Measurements from ENCODE around the gene GOLGA6L26. TPM values are rescaled to one million over a fixed set of nuclear protein-coding genes. Genes with fewer than 3 reads are reported as not detected.
A peak's percentile ranks its signal among the peaks of the same experiment; 100 is the strongest.
"Not testable (repeated sequence)": the region's sequence is repeated elsewhere in the genome, so short reads cannot be mapped to it uniquely, and the experiment has no call there.

The GOLGA6L26 gene
- polyA plus RNA-seq, 3 donors from 2014 or later: not detected

- peak overlapping the region; percentile 80 to 97 (median 86) for H3K4me3 Mint-ChIP-seq
- peak overlapping the region in 5 of 6 donors; percentile 40 to 74 (median 55) for H3K27ac Mint-ChIP-seq
- peaks cover 5 to 11% (median 8%) of the 10 kb centered on the region in 3 donors for H3K36me3 Mint-ChIP-seq
- H3K27me3 Mint-ChIP-seq (ENCODE audit: low read depth in 3 of 3); DNase-seq; H3K9me3 Mint-ChIP-seq: not testable (repeated sequence)
- H3K4me1 Mint-ChIP-seq: peaks cover 25 to 32% of the 10 kb centered on the region in 2 donors
These were observed 29.2 kb downstream of the GOLGA6L26 start for GRCh38 chr15:23304805-23305204.

- not testable (repeated sequence) for H3K27me3 Mint-ChIP-seq (ENCODE audit: low read depth in 3 of 3); H3K36me3 Mint-ChIP-seq; H3K9me3 Mint-ChIP-seq
- DNase-seq: peak in 1 of 3 donors; percentile 20
- Mint-ChIP-seq H3K27ac (peak overlapping the region; percentile 35 to 81 (median 60)), H3K4me1 (peaks cover 25 to 32% of the 10 kb centered on the region in 2 donors), H3K4me3 (peak overlapping the region; percentile 80 to 97 (median 86))
These were observed 29.7 kb downstream of the GOLGA6L26 start for GRCh38 chr15:23304267-23304666.

GRCh38 chr15:23303654-23304053, 30.3 kb downstream of the GOLGA6L26 start:
- H3K36me3 Mint-ChIP-seq; H3K27me3 Mint-ChIP-seq (ENCODE audit: low read depth in 3 of 3); H3K9me3 Mint-ChIP-seq: not testable (repeated sequence)
- DNase-seq: peak; percentile 23 to 63 (median 32)
- H3K27ac Mint-ChIP-seq: peak overlapping the region in 5 of 6 donors; percentile 31 to 81 (median 47)
- H3K4me1 Mint-ChIP-seq: peaks cover 25 to 32% of the 10 kb centered on the region in 2 donors
- peak overlapping the region; percentile 80 to 97 (median 86) for H3K4me3 Mint-ChIP-seq

GRCh38 chr15:23303246-23303645, 30.8 kb downstream of the GOLGA6L26 start:
- H3K36me3 Mint-ChIP-seq; H3K9me3 Mint-ChIP-seq; H3K27me3 Mint-ChIP-seq (ENCODE audit: low read depth in 3 of 3); H3K27ac Mint-ChIP-seq; H3K4me3 Mint-ChIP-seq; DNase-seq: not testable (repeated sequence)
- H3K4me1 Mint-ChIP-seq: peaks cover 25 to 30% of the 10 kb centered on the region in 2 donors

Other genes with a start within 250 kb of the GOLGA6L26 start
- gene GOLGA6L1, start 197.4 kb downstream of the GOLGA6L26 start, polyA plus RNA-seq: not detected
- under 1 TPM in 1 of 3 donors, not detected in 2; 0.07 TPM for gene GOLGA8S, start 20.6 kb upstream of the GOLGA6L26 start, polyA plus RNA-seq
- gene GOLGA6L2, start 113.0 kb upstream of the GOLGA6L26 start, polyA plus RNA-seq: not detected
- gene MKRN3, start 231.5 kb upstream of the GOLGA6L26 start, polyA plus RNA-seq: under 1 TPM in 1 of 3 donors, not detected in 2; 0.68 TPM

Measured in immature natural killer cell (primary cell).